ENCODE measurements around the gene IFT27.

GRCh38 chr22:36773935-36774334 lies 2.0 kb downstream of the IFT27 start:
- TF ChIP-seq CTCF (conservative IDR thresholded peaks at IDR 0.05; ENCODE audit: low read depth, low read length): peak; percentile 63
- TF ChIP-seq POLR2A (IDR thresholded peaks at IDR 0.05; ENCODE audit: low read depth, low read length): no peak
- no peak for TF ChIP-seq FOS (IDR thresholded peaks at IDR 0.05; ENCODE audit: low read depth, low read length)
- peak; percentile 61 for TF ChIP-seq RAD21 (IDR thresholded peaks at IDR 0.05; ENCODE audit: low read length)
- no peak for TF ChIP-seq ELK1 (IDR thresholded peaks at IDR 0.05; ENCODE audit: borderline replicate concordance, low read depth, low read length)
- TF ChIP-seq USF2 (IDR thresholded peaks at IDR 0.05; ENCODE audit: low read depth, low read length): no peak

Measured in IMR-90 (cell line).